Cortex of kidney (tissue), 1 donor: ENCODE results near the gene KATNIP.

Experiments used
- DNase-seq: peaks from one replicate; lab custom pipeline; 2025; lab: John Stamatoyannopoulos, UW

KATNIP gene

DNA sequence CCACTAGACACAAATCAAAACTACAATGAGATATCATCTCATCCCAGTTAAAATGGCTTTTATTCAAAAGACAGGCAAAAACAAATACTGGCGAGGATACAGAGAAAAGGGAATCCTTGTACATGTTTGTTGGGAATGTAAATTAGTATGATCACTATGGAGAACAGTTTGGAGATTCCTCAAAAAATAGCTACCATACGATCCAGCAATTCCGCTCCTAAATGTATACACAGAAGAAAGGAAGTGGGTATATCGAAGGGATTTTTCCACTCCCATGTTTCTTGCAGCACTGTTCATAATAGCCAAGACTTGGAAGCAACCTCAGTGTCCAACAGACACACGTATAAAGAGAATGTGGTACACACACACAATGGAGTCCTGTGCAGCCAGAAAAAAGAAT lies 35.3 kb downstream of the KATNIP start:
- no peak for DNase-seq

DNA sequence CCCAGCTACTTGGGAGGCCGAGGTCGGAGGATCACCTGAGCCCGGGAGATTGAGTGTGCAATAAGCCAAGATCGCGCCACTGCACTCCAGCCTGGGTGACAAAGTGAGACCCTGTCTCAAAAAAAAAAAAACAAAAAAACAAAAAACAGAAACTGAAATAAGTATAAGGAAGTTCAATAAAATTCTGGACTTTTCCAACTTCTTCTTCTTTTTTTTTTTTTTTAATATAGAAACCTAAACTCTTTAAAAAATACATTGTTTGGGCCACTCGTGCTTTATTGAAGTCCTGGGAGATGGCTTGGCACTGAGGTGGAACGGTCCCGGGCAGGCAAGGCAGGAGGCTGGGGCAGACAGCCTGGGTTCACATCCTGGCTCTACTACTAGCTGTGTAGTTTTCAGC lies 36.8 kb downstream of the KATNIP start:
- no peak for DNase-seq

DNA sequence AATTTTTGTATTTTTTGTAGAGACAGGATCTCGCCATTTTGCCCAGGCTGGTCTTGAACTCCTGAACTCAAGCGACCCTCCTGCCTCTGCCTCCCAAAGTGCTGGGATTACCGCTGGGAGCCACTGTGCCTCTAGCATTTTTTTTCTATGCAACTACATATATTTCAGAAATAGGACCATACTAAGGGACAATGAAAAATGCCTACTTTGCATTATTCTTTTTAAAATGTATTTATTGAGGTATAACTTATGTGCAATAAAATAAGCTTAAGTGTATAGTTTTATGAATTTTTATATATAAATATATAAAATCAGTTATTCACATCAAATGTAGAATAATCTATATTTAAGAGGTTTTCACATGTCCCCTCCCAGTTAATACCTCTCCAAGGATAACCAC lies 38.1 kb downstream of the KATNIP start:
- DNase-seq, result no peak

DNA sequence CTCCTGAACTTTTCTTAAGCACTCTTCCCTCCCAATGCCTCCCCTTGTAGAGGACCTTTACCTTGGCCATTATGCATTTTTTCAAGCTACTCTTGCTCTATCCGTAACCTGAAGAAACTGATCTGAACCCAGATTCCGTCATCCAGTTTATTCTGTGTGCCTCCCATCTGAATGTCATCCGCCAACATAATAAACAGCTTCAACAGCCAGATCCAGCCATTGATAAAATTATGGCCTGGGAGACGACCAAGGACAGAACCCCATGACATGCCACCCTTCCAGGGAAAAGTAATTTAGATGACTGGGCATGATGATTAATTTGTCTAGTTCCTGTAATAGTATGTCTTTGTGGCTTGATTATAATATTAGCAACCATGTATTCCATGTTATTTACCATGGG lies 41.9 kb downstream of the KATNIP start:
- DNase-seq, result no peak

DNA sequence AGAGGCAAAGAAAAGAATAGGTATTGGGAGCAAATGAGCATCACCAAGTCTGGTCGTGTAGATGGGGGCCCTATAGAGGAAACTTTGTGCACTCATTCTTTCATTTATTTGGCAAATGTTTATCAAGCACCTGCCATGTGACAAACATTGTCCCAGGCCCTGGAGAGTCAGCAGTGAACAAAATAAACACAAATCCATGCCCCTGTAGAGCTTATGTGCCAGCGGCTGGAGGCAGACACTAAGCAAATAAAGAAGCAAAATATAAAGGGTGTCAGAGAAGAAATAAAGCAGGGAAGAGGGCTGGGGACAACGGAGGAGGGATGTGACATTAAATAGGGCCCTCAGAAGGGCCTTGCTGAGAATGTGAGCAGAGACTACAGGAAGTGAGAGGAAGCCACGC lies 45.5 kb downstream of the KATNIP start:
- DNase-seq, result no peak

DNA sequence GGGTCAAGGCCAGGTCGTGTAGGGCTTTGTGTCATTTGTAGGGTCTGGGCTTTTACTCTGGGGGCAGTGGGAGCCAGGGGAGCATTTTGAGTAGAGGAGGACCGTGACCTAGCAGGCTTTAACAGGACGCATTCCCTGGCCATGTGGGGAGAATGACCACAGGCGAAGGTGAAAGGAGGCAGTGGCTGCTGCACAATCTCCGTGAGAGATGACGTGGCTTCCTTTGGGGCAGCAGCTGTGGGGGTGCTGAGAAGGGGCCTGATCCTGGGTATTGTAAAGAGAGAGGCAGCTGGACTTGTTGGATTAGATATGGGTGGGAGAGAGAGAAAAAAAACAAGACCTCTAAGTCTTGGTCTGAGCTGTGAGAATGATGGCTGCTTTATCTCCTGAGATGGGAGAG lies 46.0 kb downstream of the KATNIP start:
- no peak for DNase-seq

DNA sequence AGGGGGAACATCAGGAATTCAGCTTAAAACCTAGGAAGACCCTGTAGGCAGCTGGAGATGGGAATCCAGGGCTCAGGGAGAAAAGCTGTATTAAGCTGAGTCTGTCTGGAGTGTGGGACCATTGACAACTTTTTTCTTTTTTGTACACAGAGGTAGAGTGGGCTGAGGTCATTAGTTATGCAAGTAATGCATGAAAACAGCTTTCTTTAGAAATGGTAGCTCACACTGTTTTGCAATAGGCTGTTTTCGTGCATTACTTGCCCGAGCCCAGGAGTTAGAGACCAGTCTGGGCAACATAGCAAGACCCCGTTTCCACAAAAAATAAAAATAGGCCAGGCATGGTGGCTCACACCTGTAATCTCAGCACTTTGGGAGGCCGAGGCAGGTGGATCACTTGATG lies 46.5 kb downstream of the KATNIP start:
- no peak for DNase-seq

DNA sequence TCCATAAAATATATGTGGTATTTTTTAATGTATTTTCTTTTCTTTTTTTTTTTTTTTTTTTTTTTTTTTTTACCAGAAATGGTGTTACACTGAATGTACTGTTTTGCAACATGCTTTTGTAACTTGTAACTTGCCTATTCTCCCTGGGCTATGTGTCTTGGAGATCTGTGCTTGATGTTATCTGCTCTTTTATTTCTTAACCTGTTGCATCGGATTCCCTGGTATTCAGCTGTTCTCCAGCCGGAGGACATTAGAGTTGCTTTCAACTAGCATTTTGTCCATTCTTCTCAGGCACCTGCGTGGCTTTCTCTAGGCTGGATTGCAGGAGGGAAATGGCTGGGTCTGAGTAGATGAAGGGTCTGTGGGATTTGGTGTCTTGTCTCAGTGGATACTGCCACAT lies 47.4 kb downstream of the KATNIP start:
- no peak for DNase-seq

DNA sequence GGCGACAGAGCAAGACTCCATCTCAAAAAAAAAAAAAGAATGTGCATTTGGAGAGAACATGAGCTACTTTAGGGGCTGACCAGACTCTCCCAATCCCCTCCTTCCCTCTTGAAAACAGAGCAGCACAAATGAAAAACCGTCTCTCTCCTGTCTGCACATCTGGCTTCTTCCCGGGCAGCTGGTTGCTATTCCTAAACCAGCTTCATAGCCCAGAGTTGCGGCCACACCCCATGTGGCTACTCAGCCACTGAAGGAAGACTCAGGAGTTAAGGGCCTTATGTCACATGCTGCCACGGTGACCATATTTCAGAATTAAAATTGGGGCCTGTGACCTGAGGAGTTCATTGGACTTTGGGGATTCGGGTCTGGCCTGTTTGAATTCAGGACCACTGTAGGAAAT lies 48.3 kb downstream of the KATNIP start:
- no peak for DNase-seq

DNA sequence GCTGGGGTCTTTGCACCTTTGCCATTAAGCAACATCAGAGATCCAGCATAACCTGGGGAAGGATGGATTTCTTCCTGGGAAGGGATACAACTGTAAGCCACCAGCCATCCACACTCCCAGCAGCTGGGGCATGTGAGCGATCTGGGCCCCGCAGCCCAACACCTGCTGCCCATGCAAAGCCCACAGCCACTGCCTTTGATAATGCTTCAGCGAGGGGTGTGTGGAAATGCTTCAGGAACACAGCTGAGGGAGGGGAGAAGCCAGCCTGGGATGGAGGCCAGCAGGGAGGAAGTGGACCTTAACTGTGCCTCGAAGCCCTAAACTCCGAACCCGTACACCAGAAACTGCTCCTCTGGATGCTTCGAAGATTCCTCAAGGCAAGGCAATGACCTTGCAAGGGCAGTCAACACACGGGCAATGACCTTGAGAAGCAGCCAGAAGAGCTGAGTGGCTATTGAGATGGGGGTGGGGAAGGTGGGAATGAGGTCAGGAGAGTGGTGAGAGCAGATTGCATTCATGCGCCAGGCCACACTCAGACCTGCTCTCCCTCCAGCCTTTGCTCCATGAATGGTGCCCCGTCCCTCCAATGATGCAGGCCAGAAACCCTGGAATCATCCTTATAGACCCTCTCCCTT lies 49.1 kb downstream of the KATNIP start:
- DNase-seq, result no peak

DNA sequence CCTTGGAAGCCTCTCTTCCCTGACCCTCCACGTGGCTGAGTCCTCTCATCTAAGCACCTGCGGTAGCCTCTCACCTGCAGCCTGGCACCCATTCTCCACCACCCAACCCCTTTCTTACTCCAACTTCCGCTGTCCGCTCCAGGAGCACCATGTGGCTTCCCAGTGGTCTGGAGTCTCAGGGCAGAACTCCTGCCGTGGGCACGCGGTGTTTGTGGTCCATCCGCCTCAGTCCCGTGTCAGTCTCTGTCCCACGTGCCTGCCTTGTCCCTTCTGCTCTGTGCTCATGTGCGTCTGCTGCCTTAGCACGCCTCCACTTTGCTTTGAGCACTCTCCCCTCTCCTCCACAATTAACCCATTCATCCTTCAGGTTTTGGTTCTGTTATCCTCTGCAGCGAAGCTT lies 49.7 kb downstream of the KATNIP start:
- DNase-seq, result no peak
